ENCODE measurements around the gene NTRK2. TPM values are rescaled to one million over a fixed set of nuclear protein-coding genes. Genes with fewer than 3 reads are reported as not detected.

NTRK2 gene
- total and polyA plus RNA-seq, 4 donors, result 0.88 to 48.1 (median 28.2) TPM

DNA sequence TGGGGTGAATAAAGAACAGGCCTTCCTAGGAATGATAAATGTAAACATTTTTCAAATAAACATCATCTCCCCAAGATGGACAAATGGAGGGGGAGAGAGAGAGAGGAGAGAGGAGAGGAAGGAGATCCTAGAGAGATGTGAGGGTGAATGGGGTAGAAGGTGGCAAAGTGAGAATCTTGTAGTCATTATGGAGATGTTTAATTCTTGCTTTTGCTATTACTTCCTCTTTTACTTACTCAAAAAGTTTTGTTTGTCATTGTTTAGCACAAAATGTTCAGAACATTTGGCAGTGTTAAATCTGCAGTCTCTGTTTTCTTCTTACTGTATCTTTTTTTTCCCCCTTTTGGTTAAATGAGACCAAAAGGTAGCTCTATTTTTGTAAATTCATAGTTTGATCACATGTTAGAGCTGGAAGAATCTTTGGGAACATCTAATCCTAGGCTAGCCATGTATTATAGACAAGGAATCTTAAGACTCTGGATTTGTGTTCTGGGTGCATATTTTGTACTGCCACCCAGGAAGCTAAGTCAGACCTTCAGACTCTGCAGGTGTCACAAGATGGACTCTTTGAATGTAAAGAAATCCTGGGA lies 266.1 kb downstream of the NTRK2 start:
- DNase-seq (no peak), ATAC-seq (ENCODE audit: low FRiP score) (no peak)
- intact Hi-C loops (cut with DNase I), result no loop called here
- H3K27ac ChIP-seq (ENCODE audit: low read depth in 1 of 2, low read length in 2 of 2), result no peak overlapping the region
- no peak overlapping the region for H3K4me3 ChIP-seq (ENCODE audit: low read length in 2 of 2)
- no peaks in the 10 kb centered on the region for H3K9me3 ChIP-seq (ENCODE audit: control insufficient read depth, low read length)
- no peaks in the 10 kb centered on the region for H3K4me1 ChIP-seq (ENCODE audit: control insufficient read depth in 1 of 2, insufficient read depth in 2 of 2, low read length in 2 of 2)
- H3K36me3 ChIP-seq (ENCODE audit: control insufficient read depth in 1 of 2, insufficient read depth in 2 of 2, low read length in 1 of 2), result no peaks in the 10 kb centered on the region
- no peaks in the 10 kb centered on the region for H3K27me3 ChIP-seq (ENCODE audit: control insufficient read depth in 1 of 2, insufficient read depth in 2 of 2, low read length in 1 of 2)

DNA sequence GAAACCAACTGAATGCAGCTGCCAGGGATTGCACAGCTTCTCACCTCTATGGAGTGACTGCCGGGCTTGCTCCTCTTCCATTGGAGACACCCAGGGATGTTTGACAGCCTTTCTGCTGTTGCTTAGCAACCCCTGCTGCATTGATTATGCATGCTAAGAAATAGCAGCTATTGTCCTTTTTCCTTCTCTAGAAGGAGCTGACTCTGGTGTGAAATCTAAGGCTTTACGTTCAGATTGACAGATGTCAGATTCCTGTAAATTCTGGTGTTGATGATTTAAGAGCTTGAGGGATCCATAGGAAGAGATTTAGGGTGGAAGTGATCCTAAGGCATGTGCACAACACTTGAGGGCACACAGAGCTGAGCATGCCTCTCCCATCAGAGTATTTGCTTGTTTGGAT lies 267.7 kb downstream of the NTRK2 start:
- no peaks in the 10 kb centered on the region for H3K36me3 ChIP-seq (ENCODE audit: control insufficient read depth in 1 of 2, insufficient read depth in 2 of 2, low read length in 1 of 2)
- no peaks in the 10 kb centered on the region for H3K4me1 ChIP-seq (ENCODE audit: control insufficient read depth in 1 of 2, insufficient read depth in 2 of 2, low read length in 2 of 2)
- no peak for ATAC-seq (ENCODE audit: low FRiP score)
- intact Hi-C loops (cut with DNase I), result no loop called here
- no peak for DNase-seq
- 96 to 98% methylated on average over 2 of the region's 2 CpGs for WGBS, 2 donors
- H3K27ac ChIP-seq (ENCODE audit: low read depth in 1 of 2, low read length in 2 of 2), result no peak overlapping the region
- H3K4me3 ChIP-seq (ENCODE audit: low read length in 2 of 2), result no peak overlapping the region
- H3K27me3 ChIP-seq (ENCODE audit: control insufficient read depth in 1 of 2, insufficient read depth in 2 of 2, low read length in 1 of 2), result no peaks in the 10 kb centered on the region
- no peaks in the 10 kb centered on the region for H3K9me3 ChIP-seq (ENCODE audit: control insufficient read depth, low read length)

- no peaks in the 10 kb centered on the region for H3K4me1 ChIP-seq (ENCODE audit: control insufficient read depth in 1 of 2, insufficient read depth in 2 of 2, low read length in 2 of 2)
- ATAC-seq (ENCODE audit: low FRiP score), result no peak
- H3K27ac ChIP-seq (ENCODE audit: low read depth in 1 of 2, low read length in 2 of 2), result no peak overlapping the region
- no peak for DNase-seq
- H3K9me3 ChIP-seq (ENCODE audit: control insufficient read depth, low read length), result no peaks in the 10 kb centered on the region
- no peak overlapping the region for H3K4me3 ChIP-seq (ENCODE audit: low read length in 2 of 2)
- 84 to 86% methylated on average over 3 of the region's 3 CpGs for WGBS, 2 donors
- no peaks in the 10 kb centered on the region for H3K27me3 ChIP-seq (ENCODE audit: control insufficient read depth in 1 of 2, insufficient read depth in 2 of 2, low read length in 1 of 2)
- no peaks in the 10 kb centered on the region for H3K36me3 ChIP-seq (ENCODE audit: control insufficient read depth in 1 of 2, insufficient read depth in 2 of 2, low read length in 1 of 2)
- intact Hi-C loops (cut with DNase I), result no loop called here
These were observed 268.1 kb downstream of the NTRK2 start for GRCh38 chr9:84937581-84937980.

DNA sequence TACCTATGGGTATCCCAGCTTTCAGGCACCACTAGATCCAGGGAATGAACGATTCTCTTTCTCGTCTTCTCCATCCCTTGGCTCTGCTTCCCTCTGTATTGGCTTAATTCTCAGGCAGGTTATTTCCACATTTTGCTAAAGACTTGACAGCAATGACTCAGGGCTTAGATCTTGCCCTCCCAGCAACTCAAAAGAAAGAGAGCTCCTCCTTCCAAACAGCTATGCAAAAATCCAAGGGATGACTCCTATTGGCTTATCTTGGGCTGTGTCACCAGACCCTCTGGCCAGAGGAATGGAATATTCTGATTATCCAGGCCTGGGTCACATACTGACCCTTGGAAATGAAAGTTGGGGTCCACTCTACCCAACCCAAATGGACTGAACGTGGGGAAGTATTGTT lies 270.2 kb downstream of the NTRK2 start:
- Histone ChIP-seq H3K27me3 (ENCODE audit: control insufficient read depth in 1 of 2, insufficient read depth in 2 of 2, low read length in 1 of 2) (no peaks in the 10 kb centered on the region), H3K9me3 (ENCODE audit: control insufficient read depth, low read length) (no peaks in the 10 kb centered on the region), H3K4me1 (ENCODE audit: control insufficient read depth in 1 of 2, insufficient read depth in 2 of 2, low read length in 2 of 2) (no peaks in the 10 kb centered on the region), H3K36me3 (ENCODE audit: control insufficient read depth in 1 of 2, insufficient read depth in 2 of 2, low read length in 1 of 2) (no peaks in the 10 kb centered on the region), H3K4me3 (ENCODE audit: low read length in 2 of 2) (no peak overlapping the region), H3K27ac (ENCODE audit: low read depth in 1 of 2, low read length in 2 of 2) (no peak overlapping the region)
- ATAC-seq (ENCODE audit: low FRiP score) (no peak), DNase-seq (no peak)
- intact Hi-C loops (cut with DNase I), result no loop called here
- 93 to 94% methylated on average over 3 of the region's 3 CpGs for WGBS, 2 donors

- Histone ChIP-seq H3K27me3 (ENCODE audit: control insufficient read depth in 1 of 2, insufficient read depth in 2 of 2, low read length in 1 of 2) (no peaks in the 10 kb centered on the region), H3K4me3 (ENCODE audit: low read length in 2 of 2) (no peak overlapping the region), H3K27ac (ENCODE audit: low read depth in 1 of 2, low read length in 2 of 2) (no peak overlapping the region), H3K9me3 (ENCODE audit: control insufficient read depth, low read length) (no peaks in the 10 kb centered on the region), H3K36me3 (ENCODE audit: control insufficient read depth in 1 of 2, insufficient read depth in 2 of 2, low read length in 1 of 2) (no peaks in the 10 kb centered on the region), H3K4me1 (ENCODE audit: control insufficient read depth in 1 of 2, insufficient read depth in 2 of 2, low read length in 2 of 2) (no peaks in the 10 kb centered on the region)
- ATAC-seq (ENCODE audit: low FRiP score), result no peak
- no peak for DNase-seq
- intact Hi-C loops (cut with DNase I), result no loop called here
- 72 to 75% methylated on average over 2 of the region's 2 CpGs for WGBS, 2 donors
These were observed 270.8 kb downstream of the NTRK2 start for GRCh38 chr9:84940294-84940693.

DNA sequence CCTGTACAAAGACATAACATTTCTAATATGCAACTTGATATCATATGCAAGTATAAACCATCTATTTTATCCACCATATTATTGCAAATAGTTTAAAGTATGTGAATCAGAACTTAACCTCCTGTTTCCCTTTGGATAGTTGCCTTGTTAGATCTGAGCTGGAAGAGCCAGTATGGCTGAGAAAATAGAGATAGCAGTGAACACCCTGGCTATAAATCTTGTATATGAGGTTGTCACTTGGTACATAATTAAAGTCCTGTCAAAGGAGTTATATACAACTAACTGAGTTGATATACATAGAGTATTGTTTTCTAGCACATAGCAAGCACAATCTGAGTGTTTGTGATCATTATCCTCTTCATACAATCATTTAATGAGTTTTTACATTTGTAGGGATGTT lies 272.3 kb downstream of the NTRK2 start:
- Histone ChIP-seq H3K9me3 (ENCODE audit: control insufficient read depth, low read length) (no peaks in the 10 kb centered on the region), H3K4me1 (ENCODE audit: control insufficient read depth in 1 of 2, insufficient read depth in 2 of 2, low read length in 2 of 2) (no peaks in the 10 kb centered on the region), H3K27me3 (ENCODE audit: control insufficient read depth in 1 of 2, insufficient read depth in 2 of 2, low read length in 1 of 2) (no peaks in the 10 kb centered on the region), H3K27ac (ENCODE audit: low read depth in 1 of 2, low read length in 2 of 2) (no peak overlapping the region), H3K36me3 (ENCODE audit: control insufficient read depth in 1 of 2, insufficient read depth in 2 of 2, low read length in 1 of 2) (no peaks in the 10 kb centered on the region), H3K4me3 (ENCODE audit: low read length in 2 of 2) (no peak overlapping the region)
- DNase-seq (no peak), ATAC-seq (ENCODE audit: low FRiP score) (no peak)
- intact Hi-C loops (cut with DNase I), result no loop called here

- DNase-seq, result no peak
- no peak for ATAC-seq (ENCODE audit: low FRiP score)
- Histone ChIP-seq H3K27ac (ENCODE audit: low read depth in 1 of 2, low read length in 2 of 2) (no peak overlapping the region), H3K27me3 (ENCODE audit: control insufficient read depth in 1 of 2, insufficient read depth in 2 of 2, low read length in 1 of 2) (no peaks in the 10 kb centered on the region), H3K9me3 (ENCODE audit: control insufficient read depth, low read length) (no peaks in the 10 kb centered on the region), H3K36me3 (ENCODE audit: control insufficient read depth in 1 of 2, insufficient read depth in 2 of 2, low read length in 1 of 2) (no peaks in the 10 kb centered on the region), H3K4me3 (ENCODE audit: low read length in 2 of 2) (no peak overlapping the region), H3K4me1 (ENCODE audit: control insufficient read depth in 1 of 2, insufficient read depth in 2 of 2, low read length in 2 of 2) (no peaks in the 10 kb centered on the region)
- WGBS, 2 donors, result 84 to 85% methylated on average over 2 of the region's 2 CpGs
- intact Hi-C loops (cut with DNase I), result no loop called here
These were observed 274.0 kb downstream of the NTRK2 start for GRCh38 chr9:84943482-84944050.

DNA sequence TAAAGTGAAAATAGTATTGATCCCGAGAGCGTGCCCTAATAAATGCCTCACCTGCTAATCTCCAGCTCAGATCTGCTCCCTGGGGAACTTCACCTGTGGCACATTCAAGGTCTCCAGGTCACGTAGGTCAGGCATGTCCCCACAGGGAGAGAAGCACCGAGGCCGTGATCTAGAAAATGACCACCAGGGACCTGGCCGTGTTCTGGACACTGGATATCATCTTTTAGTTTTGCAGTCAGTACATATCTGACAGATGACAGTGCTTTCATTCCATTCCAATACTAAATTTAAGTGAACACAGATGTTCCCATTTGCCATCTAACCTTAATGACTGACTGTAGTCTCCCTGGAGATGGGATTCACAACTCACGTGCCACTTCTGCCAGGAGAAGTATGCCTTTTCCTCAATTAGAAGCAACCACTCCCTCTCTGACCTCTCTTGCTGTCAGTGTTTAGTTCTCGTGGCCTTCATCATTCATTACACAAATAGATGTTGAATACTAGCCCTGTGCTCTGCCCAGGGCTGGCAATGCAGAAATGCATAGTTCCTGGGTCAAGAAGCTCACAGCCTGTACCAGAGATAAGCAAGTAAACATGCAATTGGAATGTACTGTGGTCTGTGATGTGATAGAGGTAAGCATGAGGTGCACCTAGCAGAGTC lies 276.5 kb downstream of the NTRK2 start:
- no peak overlapping the region for H3K27ac ChIP-seq (ENCODE audit: low read depth in 1 of 2, low read length in 2 of 2)
- no peak for DNase-seq

GRCh38 chr9:84947412-84947972 lies 278.0 kb downstream of the NTRK2 start:
- H3K27me3 ChIP-seq (ENCODE audit: control insufficient read depth in 1 of 2, insufficient read depth in 2 of 2, low read length in 1 of 2), result no peaks in the 10 kb centered on the region
- intact Hi-C loops (cut with DNase I), result no loop called here
- ATAC-seq (ENCODE audit: low FRiP score) (no peak), DNase-seq (no peak)
- WGBS, 2 donors, result 94% methylated on average over 5 of the region's 5 CpGs
- H3K9me3 ChIP-seq (ENCODE audit: control insufficient read depth, low read length), result no peaks in the 10 kb centered on the region
- H3K4me1 ChIP-seq (ENCODE audit: control insufficient read depth in 1 of 2, insufficient read depth in 2 of 2, low read length in 2 of 2), result no peaks in the 10 kb centered on the region
- no peaks in the 10 kb centered on the region for H3K36me3 ChIP-seq (ENCODE audit: control insufficient read depth in 1 of 2, insufficient read depth in 2 of 2, low read length in 1 of 2)
- no peak overlapping the region for H3K4me3 ChIP-seq (ENCODE audit: low read length in 2 of 2)
- H3K27ac ChIP-seq (ENCODE audit: low read depth in 1 of 2, low read length in 2 of 2), result no peak overlapping the region

More for the DNA sequence above, 276.5 kb downstream of the NTRK2 start:
- Histone ChIP-seq H3K27me3 (ENCODE audit: control insufficient read depth in 1 of 2, insufficient read depth in 2 of 2, low read length in 1 of 2) (no peaks in the 10 kb centered on the region), H3K4me3 (ENCODE audit: low read length in 2 of 2) (no peak overlapping the region), H3K36me3 (ENCODE audit: control insufficient read depth in 1 of 2, insufficient read depth in 2 of 2, low read length in 1 of 2) (no peaks in the 10 kb centered on the region), H3K9me3 (ENCODE audit: control insufficient read depth, low read length) (no peaks in the 10 kb centered on the region), H3K4me1 (ENCODE audit: control insufficient read depth in 1 of 2, insufficient read depth in 2 of 2, low read length in 2 of 2) (no peaks in the 10 kb centered on the region)
- ATAC-seq (ENCODE audit: low FRiP score), result no peak
- WGBS, 2 donors, result 95 to 97% methylated on average over 8 of the region's 8 CpGs
- intact Hi-C loops (cut with DNase I), result no loop called here
